ENCODE measurements around the gene KIF26B.
"Not testable (repeated sequence)": the region's sequence is repeated elsewhere in the genome, so short reads cannot be mapped to it uniquely, and the experiment has no call there.

Gene KIF26B

DNA sequence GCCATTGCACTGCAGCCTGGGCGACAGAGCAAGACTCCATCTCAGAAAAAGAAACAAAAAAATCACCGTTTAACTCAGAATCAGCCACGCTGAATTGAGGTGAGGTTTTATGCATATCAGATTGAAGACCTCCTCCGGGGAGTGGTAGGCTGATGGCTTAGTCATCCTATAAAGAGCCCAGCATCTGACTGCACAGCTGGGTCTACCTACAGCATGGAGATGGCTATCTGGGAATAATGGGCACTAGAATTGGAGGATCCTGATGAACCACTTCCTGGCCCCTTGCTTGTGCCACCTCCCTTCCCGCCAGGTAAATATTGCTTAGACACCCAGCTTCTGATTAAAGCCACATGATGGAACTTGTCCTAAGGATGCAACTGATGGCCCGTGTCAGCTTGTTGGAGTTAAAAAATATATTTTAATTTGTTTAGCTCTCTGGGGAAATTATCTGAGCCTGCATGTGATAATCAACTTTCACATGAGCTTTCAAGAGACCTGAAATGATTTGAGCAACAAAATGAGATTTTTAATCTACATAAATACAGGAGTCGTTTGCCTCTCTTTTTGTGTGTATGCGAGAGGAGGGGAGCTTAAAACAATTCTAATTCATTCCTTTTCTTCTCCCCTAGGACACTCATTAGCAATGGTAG, 157.2 kb downstream of the KIF26B start:
- H3K27me3 Mint-ChIP-seq = peaks cover 13% of the 10 kb centered on the region
- H3K4me1 Mint-ChIP-seq = peaks cover 12% of the 10 kb centered on the region
- no peak overlapping the region for H3K27ac Mint-ChIP-seq
- DNase-seq (no peak), ATAC-seq (no peak)
- H3K4me3 Mint-ChIP-seq = no peak overlapping the region
- no peaks in the 10 kb centered on the region for H3K9me3 Mint-ChIP-seq

DNA sequence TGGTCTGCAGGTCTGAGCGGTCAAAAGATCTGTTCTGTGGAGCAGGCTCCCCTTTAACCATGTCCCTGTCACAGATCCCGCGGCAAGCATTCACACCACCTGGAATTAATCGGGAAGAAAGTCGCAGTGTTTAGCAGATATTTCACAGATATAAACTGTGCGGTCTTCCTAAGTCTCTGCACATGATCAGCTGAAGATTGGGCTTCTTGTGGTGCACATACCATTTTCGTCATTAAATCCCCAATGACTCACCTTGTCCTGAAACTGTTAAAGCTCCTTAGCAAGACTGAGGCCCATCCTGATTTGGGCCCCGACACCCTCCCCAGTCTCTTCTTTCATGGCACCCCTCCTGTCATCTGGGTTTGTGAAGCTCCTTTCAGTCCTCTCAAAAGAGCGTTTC, 158.8 kb downstream of the KIF26B start:
- ATAC-seq (no peak), DNase-seq (no peak)
- peak overlapping the region in 1 of 2 donors; percentile 80 for H3K27ac Mint-ChIP-seq
- peaks cover 12% of the 10 kb centered on the region for H3K4me1 Mint-ChIP-seq
- H3K27me3 Mint-ChIP-seq = peaks cover 13% of the 10 kb centered on the region
- no peaks in the 10 kb centered on the region for H3K9me3 Mint-ChIP-seq
- H3K4me3 Mint-ChIP-seq = no peak overlapping the region

DNA sequence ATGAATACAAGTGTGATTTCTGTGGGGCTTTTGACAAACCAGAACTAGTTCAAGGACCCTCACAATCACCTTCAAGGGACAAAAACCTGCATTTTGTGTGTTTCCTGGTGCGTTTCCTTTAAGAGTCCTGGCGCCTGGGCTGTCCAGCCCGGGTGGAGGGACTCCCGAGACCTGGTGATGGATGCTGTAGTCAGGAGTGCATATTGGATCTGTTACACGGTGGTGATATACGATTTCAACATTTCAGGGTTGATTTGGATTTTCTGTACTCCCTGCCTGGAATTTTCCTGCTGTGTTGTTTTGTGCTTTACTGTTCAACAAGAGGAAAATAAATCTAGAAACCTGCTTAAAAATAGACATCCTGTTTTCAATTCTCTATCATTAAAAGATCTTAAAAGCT, 162.0 kb downstream of the KIF26B start:
- Mint-ChIP-seq H3K27ac (no peak overlapping the region), H3K9me3 (no peaks in the 10 kb centered on the region), H3K4me3 (no peak overlapping the region), H3K4me1 (no peaks in the 10 kb centered on the region), H3K27me3 (peaks cover 7% of the 10 kb centered on the region)
- DNase-seq = no peak
- no peak for ATAC-seq

DNA sequence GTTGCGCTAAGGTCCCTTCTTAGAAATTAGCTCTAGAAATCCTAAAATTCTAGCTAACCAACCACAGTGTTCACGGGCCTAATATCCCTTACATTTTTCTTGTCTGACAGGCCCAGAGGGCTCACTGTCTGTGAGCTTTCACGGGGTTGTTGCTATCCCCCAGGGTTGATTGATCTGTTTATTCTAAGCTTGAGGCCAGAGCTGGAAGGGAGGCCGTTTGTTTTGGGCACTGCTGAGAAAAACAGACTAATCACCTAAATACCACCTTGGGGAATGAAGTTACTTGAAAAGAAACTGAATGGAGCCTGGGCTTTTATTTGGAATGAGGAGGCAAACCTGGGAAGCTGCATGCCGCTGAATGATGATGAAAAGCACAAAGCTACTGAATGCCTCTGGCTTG, 162.4 kb downstream of the KIF26B start:
- ATAC-seq (no peak), DNase-seq (no peak)
- peaks cover 7% of the 10 kb centered on the region for H3K27me3 Mint-ChIP-seq
- no peak overlapping the region for H3K27ac Mint-ChIP-seq
- H3K4me3 Mint-ChIP-seq = no peak overlapping the region
- no peaks in the 10 kb centered on the region for H3K4me1 Mint-ChIP-seq
- H3K9me3 Mint-ChIP-seq = no peaks in the 10 kb centered on the region

DNA sequence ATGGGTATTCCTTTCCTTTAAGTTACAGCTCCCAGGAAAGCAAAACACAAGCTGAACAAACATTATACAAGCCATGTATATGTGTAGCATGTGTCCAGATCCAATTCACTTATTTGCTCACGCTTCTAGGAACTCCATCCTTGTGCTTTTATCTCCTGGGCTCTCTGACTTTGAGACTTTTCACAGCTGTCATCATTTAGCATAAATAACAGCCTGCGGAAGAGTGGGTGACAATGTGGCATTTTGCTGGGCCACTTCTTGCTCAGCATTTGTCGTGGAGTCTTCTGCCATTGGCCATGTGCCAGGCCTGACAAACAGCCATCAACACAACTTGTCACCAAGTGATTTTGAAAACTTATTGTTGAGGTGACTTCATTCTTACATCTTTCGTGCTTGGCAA, 164.3 kb downstream of the KIF26B start:
- ATAC-seq (no peak), DNase-seq (no peak)
- Mint-ChIP-seq H3K4me1 (peaks cover 6% of the 10 kb centered on the region), H3K27ac (no peak overlapping the region), H3K27me3 (peaks cover 7% of the 10 kb centered on the region), H3K9me3 (no peaks in the 10 kb centered on the region), H3K4me3 (no peak overlapping the region)

DNA sequence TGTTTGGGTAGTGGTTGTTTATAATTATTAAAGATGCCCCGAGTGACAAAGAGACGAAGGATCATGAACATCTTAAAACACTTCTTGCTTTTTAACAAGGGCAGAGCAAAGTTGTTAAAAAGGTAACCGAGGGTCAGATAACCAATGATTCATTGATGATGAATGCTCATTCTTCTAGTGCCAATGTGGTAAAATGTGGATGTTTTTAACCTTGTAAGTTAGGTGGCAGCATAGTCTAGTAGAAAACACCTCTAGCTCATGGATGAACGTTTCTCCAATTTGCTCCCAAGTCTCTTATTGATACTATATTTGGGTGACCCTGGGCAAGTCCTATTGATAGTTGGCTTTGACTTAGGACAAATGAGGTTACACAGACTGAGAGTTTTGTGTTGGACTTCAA, 167.9 kb downstream of the KIF26B start:
- Mint-ChIP-seq H3K4me1 (peaks cover 6% of the 10 kb centered on the region), H3K27me3 (peaks cover 11% of the 10 kb centered on the region), H3K9me3 (no peaks in the 10 kb centered on the region), H3K4me3 (no peak overlapping the region), H3K27ac (no peak overlapping the region)
- DNase-seq (no peak), ATAC-seq (no peak)

DNA sequence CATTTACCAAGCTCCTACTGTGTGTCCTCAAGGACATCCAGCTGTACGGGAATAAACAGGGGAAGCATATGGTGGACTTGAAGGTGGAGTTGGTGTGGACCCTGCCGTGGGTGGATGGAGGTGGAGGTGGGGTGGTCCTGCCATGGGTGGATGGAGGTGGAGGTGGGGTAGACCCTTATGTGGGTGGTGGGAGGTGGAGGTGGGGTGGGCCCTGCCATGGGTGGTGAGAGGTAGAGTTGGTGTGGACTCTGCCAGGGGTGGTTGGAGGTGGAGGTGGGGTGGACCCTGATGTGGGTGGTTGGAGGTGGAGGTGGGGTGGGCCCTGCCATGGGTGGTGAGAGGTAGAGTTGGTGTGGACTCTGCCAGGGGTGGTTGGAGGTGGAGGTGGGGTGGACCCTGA, 169.0 kb downstream of the KIF26B start:
- not testable (repeated sequence) for H3K9me3 Mint-ChIP-seq, H3K27ac Mint-ChIP-seq, DNase-seq, H3K4me1 Mint-ChIP-seq, H3K4me3 Mint-ChIP-seq
- ATAC-seq = peak; percentile 67
- peaks cover 14% of the 10 kb centered on the region for H3K27me3 Mint-ChIP-seq

DNA sequence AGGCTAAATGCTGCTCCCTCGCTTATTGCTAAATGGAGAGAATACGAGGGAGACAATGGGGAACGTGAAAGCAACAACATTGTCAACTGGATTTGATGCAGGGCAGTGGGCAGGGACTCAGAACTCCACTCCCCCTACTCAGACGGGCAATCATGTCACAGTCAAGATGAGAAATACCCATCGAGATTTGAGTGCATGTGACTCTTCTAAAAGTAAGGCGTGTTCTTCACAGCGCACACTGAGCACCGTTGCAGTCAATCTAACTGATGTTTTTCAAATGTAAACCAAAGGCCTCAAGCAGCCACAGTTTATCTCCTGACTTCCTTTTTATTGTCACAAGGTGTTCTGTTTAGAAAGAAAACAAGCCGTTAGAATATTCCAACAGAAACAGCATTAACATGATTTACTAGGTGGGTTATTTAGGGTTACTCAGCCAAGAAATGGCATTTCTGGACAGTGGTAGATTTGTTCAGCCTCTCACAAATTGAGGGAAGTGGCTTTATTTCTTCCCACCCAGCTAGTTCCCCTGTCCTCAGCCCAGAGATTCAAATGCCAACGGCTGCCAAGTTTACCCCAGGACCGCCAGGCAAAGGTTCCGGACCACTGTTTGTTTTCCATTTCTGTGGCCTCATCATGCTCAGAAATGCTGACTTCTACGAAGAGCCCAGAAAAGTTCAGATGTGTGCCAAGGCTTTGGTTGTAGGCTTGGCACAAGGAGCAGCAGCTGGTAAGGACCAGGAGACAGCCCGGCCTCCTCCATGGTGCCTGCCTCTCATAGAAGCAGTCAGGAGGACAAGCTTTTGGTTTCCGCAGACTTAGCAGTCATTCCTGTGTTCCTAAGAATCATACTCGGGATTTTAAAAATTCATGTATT, 171.4 kb downstream of the KIF26B start:
- Mint-ChIP-seq H3K4me3 (no peak overlapping the region), H3K9me3 (no peaks in the 10 kb centered on the region), H3K27me3 (peaks cover 10% of the 10 kb centered on the region), H3K27ac (peak overlapping the region in 1 of 2 donors; percentile 8), H3K4me1 (peaks cover 10% of the 10 kb centered on the region)
- DNase-seq (no peak), ATAC-seq (no peak)

DNA sequence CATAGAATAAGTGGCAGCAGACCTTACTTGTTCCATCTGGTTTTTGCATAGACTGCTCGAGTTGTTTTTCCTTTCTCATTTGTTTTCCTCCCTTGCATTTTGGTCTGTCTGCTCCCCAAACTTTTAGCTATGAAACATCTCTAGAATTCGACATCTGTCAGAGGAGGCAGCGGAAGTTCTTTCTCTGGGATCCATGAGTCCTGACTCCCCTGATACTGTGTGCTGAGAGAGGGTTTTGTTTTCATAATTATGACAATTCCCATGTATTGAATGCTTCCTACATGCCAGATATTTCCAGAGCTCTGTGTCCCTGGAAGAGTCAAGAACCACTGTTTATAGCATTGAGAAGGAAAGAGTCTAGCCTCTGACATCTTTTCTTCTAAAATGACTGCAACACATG, 172.6 kb downstream of the KIF26B start:
- Mint-ChIP-seq H3K9me3 (peaks cover 0 to under 1% of the 10 kb centered on the region in 2 donors), H3K27me3 (peaks cover 7% of the 10 kb centered on the region), H3K4me3 (no peak overlapping the region), H3K27ac (no peak overlapping the region), H3K4me1 (peaks cover 20% of the 10 kb centered on the region)
- DNase-seq (no peak), ATAC-seq (no peak)

DNA sequence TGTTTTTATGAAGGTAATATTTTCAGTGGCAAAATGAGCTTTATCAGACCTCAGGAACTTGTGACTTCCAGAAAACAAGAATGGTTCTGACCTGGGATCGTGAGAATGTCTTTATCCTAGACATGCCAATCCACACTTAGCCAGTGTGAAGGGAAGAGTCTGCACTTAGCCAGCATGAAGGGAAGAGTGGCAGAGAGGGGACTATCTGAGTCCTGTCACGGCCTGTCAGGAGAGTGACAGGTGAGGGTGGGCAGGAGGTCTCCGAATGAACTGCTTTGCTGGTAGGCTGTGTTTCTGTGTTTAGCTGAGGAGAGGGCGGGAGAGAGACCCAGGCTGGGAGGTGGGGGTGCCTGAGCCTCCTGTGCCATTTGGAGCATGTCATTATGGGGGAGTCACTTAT, 173.1 kb downstream of the KIF26B start:
- Mint-ChIP-seq H3K9me3 (peaks cover 3 to 5% of the 10 kb centered on the region in 2 donors), H3K4me3 (no peak overlapping the region), H3K27me3 (peaks cover 7% of the 10 kb centered on the region), H3K4me1 (peaks cover 25% of the 10 kb centered on the region), H3K27ac (no peak overlapping the region)
- no peak for ATAC-seq
- no peak for DNase-seq

DNA sequence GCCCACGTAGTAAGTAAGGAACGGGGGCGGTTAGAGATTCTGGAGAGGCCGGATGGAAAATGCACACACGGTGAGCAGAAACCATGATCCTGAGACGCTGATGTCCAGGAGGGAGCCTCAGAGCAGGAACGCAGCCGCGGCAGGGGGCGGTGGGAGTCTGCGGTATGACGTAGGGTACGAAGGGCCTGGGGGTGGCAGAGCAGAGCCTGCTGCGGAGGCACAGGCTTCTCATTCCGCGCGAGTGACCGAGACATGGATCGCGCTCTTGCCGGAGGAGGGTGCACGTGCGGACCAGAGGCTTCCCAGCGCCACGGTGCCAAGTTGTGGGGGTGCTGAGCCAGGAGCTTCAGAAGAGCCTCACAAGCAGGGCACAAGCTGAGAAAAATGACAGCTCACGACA, 176.2 kb downstream of the KIF26B start:
- ATAC-seq (no peak), DNase-seq (no peak)
- Mint-ChIP-seq H3K27me3 (peaks cover 25% of the 10 kb centered on the region), H3K9me3 (peaks cover 4 to 12% of the 10 kb centered on the region in 2 donors), H3K27ac (no peak overlapping the region), H3K4me3 (no peak overlapping the region), H3K4me1 (peaks cover 27% of the 10 kb centered on the region)

DNA sequence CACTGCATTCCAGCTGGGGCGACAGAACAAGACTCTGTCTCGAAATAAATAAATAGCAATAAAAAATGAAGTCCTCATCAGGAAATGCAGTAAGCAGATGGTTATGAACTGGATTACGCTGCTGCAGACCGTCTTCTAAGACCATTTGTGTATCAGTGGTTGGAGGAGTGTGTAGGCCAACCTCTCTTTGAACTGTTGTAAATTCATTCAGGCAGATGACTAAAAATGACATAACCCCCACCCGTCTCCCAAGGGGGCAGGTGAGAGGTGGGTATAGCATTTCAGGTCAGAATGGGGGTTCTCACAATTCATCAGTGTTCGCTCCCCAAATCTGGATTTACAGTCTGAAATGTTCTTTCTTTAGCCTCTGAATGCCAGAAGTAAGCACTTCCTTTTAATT, 177.3 kb downstream of the KIF26B start:
- peaks cover 25% of the 10 kb centered on the region for H3K27me3 Mint-ChIP-seq
- H3K4me1 Mint-ChIP-seq = peaks cover 39% of the 10 kb centered on the region
- H3K4me3 Mint-ChIP-seq = no peak overlapping the region
- peak; percentile 55 for ATAC-seq
- H3K9me3 Mint-ChIP-seq = peaks cover 4 to 12% of the 10 kb centered on the region in 2 donors
- DNase-seq = peak in 1 of 2 donors; percentile 14
- H3K27ac Mint-ChIP-seq = no peak overlapping the region

DNA sequence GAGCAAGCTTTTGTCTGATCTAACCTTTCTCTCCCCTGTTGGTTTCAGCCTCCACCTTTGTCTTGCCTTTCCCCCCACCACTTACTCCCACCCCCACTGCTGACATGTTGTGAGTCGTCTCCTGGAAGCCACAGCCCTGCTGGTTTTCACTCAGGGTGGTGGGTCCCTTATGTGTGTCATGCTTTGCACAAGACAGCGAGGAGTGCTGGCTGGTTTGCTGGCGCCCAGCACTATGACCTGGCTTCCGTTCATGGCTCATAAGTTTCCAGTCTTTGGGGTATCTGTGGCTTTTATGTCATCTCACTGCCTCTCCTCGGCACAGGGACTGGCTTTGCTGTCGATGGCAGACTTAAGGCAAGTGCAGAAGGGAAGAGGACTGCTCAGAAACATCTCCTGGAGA, 177.7 kb downstream of the KIF26B start:
- Mint-ChIP-seq H3K4me3 (peak overlapping the region in 1 of 2 donors; percentile 27), H3K27ac (peak overlapping the region in 1 of 2 donors; percentile 5), H3K27me3 (peaks cover 23% of the 10 kb centered on the region), H3K9me3 (peaks cover 4 to 12% of the 10 kb centered on the region in 2 donors), H3K4me1 (peaks cover 40% of the 10 kb centered on the region)
- peak; percentile 96 for ATAC-seq
- DNase-seq = peak; percentile 41 to 78

DNA sequence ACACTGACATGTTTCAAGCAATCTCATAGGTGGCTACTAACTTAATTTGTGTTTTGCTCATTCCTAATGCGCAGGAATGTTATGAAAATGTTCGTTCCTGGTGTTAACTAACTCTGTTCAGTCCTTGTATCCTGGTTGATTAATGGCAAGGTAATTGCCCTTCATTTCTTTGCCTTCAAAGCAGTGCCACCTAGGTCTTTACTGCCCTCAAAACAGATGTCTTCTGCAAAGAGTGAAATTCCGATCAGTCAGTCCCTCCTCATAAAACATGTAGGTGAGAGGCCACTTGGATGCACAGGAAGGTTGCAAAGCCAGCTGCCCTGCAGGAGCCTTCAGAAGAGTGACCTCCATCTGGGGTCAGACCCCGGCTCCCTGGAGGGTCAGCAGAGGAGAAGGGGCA, 179.4 kb downstream of the KIF26B start:
- DNase-seq (no peak), ATAC-seq (no peak)
- Mint-ChIP-seq H3K4me3 (no peak overlapping the region), H3K4me1 (peaks cover 47% of the 10 kb centered on the region), H3K27ac (no peak overlapping the region), H3K9me3 (peaks cover 4 to 12% of the 10 kb centered on the region in 2 donors), H3K27me3 (peaks cover 18% of the 10 kb centered on the region)

DNA sequence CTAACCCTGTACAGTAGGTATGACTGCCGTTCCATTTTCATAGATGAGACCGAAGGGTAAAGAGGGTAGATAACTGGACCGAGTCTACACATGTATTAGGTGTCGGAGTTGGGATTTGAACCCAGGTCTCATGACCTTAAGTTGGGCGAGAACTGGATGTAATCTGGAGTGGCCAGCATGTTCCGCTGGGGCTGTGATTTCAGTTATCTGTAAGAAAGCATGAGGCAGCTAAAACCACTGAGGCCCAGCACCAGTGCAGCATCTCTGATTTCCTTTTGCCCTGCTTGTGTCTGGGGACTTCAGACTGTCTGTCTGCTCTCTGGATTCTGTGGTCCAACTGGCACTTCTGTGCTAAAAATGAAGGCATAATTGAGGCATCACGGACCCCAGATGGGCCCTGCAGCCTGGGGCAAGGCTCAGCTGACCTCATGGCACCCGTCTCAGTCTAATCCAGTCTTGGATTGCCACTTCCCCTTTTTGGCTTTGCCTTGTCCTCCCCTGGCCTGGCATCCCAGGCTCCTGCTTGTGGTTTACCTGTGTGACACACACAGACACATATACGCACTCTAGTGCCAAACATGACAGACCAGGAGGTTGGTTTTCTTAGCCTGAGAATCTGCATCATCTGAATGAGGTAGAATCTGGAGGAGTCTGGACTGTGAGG, 180.2 kb downstream of the KIF26B start:
- ATAC-seq = no peak

DNA sequence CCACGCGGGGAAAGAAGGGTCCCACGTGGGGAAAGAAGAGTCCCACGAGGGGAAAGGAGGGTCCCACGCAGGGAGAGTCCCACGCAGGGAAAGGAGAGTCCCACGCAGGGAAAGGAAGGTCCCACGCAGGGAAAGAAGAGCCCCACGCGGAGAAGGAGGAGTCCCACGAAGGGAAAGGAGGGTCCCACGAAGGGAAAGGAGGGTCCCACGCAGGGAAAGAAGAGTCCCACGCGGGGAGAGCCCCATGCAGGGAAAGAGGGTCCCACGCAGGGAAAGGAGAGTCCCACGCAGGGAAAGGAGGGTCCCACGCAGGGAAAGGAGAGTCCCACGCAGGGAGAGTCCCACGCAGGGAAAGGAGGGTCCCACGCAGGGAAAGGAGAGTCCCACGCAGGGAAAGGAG, 180.9 kb downstream of the KIF26B start:
- H3K4me3 Mint-ChIP-seq, DNase-seq, ATAC-seq, H3K27ac Mint-ChIP-seq: not testable (repeated sequence)
- Mint-ChIP-seq H3K9me3 (peaks cover 4 to 12% of the 10 kb centered on the region in 2 donors), H3K4me1 (peaks cover 47% of the 10 kb centered on the region), H3K27me3 (peaks cover 18% of the 10 kb centered on the region)

More for the DNA sequence above, 180.2 kb downstream of the KIF26B start:
- peaks cover 18% of the 10 kb centered on the region for H3K27me3 Mint-ChIP-seq
- peaks cover 47% of the 10 kb centered on the region for H3K4me1 Mint-ChIP-seq
- H3K9me3 Mint-ChIP-seq = peaks cover 4 to 12% of the 10 kb centered on the region in 2 donors
- no peak overlapping the region for H3K4me3 Mint-ChIP-seq
- H3K27ac Mint-ChIP-seq = no peak overlapping the region
- DNase-seq = no peak

All from stimulated activated naive CD8-positive, alpha-beta T cell treated with anti-CD3 and anti-CD28 coated beads, Interleukin-15, amount 100 ng/mL, for 72 hours (primary cell).